DOHH2 (cell line): ENCODE results near the gene CACNA1B.

Source experiments
- H3F3A ChIP-seq: fragments of 200-600 bp; sonication (generic), shearing (Covaris generic); 2 replicates; pipeline ENCODE4 v1.6.0; 2016; ENCODE audit warnings: antibody characterized with exemption, mild to moderate bottlenecking; ENCODE audit not compliant: control insufficient read depth, insufficient read depth
- H3K27ac ChIP-seq: fragments of 200-600 bp; sonication (generic); 2 replicates; pipeline ENCODE4 v1.5.1; 2014; ENCODE audit warnings: low read depth, mild to moderate bottlenecking, low read length, moderate library complexity
- H3K27me3 ChIP-seq: fragments of 200-600 bp; sonication (generic); 2 replicates; pipeline ENCODE4 v1.6.1; 2014; ENCODE audit warnings: mild to moderate bottlenecking, low read length, mixed read lengths; ENCODE audit not compliant: control insufficient read depth
- H3K36me3 ChIP-seq: fragments of 200-600 bp; sonication (generic); 2 replicates; pipeline ENCODE4 v1.6.1; 2014; ENCODE audit warnings: mild to moderate bottlenecking, low read length, moderate library complexity, mixed read lengths; ENCODE audit not compliant: control insufficient read depth
- H3K4me1 ChIP-seq: fragments of 200-600 bp; sonication (generic); 2 replicates; pipeline ENCODE4 v1.6.1; 2014; ENCODE audit warnings: mild to moderate bottlenecking, low read length, mixed read lengths; ENCODE audit not compliant: control insufficient read depth
- H3K4me2 ChIP-seq: fragments of 200-600 bp; sonication (generic); 2 replicates; pipeline ENCODE4 v1.6.0; 2014; ENCODE audit warnings: mild to moderate bottlenecking, low read length, moderate library complexity
- H3K4me3 ChIP-seq: fragments of 200-600 bp; sonication (generic); 2 replicates; pipeline ENCODE4 v1.5.1; 2014; ENCODE audit warnings: mild to moderate bottlenecking, low read length, mixed read lengths
- H3K79me2 ChIP-seq: fragments of 200-600 bp; sonication (generic); 2 replicates; pipeline ENCODE4 v1.6.1; 2014; ENCODE audit warnings: mild to moderate bottlenecking, low read length, mixed read lengths; ENCODE audit not compliant: control insufficient read depth
- H3K9me2 ChIP-seq: fragments of 200-600 bp; sonication (generic); replicated peaks from 2 replicates; pipeline ENCODE4 v1.6.1; 2014; ENCODE audit warnings: mild to moderate bottlenecking, low read length, mixed read lengths; ENCODE audit not compliant: control insufficient read depth
- H3K9me3 ChIP-seq: fragments of 200-600 bp; sonication (generic); 2 replicates; pipeline ENCODE4 v1.6.1; 2014; ENCODE audit warnings: antibody characterized with exemption, low read length, mixed read lengths; ENCODE audit not compliant: control insufficient read depth, insufficient read depth
- H4K20me1 ChIP-seq: fragments of 200-600 bp; sonication (generic); 2 replicates; pipeline ENCODE4 v1.6.0; 2014; ENCODE audit warnings: low read depth, mild to moderate bottlenecking, antibody characterized with exemption, low read length, moderate library complexity; ENCODE audit not compliant: control insufficient read depth, insufficient read depth
- CTCF ChIP-seq: fragments of 200-600 bp; sonication (generic); IDR thresholded peaks from one replicate; pipeline ENCODE4 v1.5.1; 2014; ENCODE audit warnings: antibody characterized with exemption, mild to moderate bottlenecking, low read depth, low read length; ENCODE audit not compliant: poor library complexity, severe bottlenecking
- EZH2phosphoT487 ChIP-seq: fragments of 200-600 bp; sonication (generic); IDR thresholded peaks from 2 replicates; pipeline ENCODE4 v1.6.1; 2017; ENCODE audit warnings: borderline replicate concordance, mild to moderate bottlenecking, antibody characterized with exemption, low read length, moderate library complexity, mixed read lengths

The CACNA1B gene

DNA sequence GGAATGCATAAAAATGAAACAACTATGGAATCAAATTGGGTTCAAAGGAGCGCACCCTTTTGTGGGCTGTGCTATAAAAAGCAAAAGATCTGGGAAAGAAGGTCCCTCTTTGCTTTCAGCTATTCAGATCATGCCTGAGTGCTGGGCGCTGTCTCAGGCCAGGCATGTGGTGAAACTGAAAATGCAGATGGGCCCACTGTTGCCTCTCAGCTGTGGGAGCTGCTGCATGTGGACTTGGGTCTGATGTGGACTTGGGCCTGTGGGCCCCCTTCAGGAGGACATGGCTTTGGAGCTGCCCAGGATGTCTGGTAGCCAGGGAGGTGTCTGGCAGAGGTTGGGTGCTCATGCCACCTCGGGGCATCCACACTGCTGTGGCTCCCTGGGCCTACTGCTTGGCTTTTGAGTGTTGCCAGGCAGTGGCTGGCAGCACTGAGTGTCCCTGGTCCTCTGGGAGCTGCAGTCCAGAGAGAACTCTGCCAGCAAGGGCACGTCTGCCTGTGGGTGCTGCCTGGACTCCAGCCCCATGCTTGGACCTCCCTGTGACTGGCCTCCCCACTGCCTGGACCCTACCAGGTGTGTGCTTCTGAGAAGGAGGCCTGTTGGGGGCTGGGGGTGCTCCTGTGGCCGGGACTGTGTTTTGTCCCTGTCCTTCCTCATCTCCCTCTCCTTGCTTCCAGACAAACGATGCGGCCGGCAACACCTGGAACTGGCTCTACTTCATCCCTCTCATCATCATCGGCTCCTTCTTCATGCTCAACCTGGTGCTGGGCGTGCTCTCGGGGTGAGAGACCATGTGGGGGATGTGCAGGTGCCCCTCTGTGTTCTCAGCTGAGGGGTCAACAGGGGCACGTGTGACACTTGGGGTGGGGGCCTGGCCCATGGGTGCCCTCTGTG lies 74.3 kb downstream of the CACNA1B start:
- no peaks in the 10 kb centered on the region for H3K4me1 ChIP-seq
- H4K20me1 ChIP-seq, result no peaks in the 10 kb centered on the region
- no peaks in the 10 kb centered on the region for H3K79me2 ChIP-seq
- H3K4me2 ChIP-seq, result no peak overlapping the region
- no peaks in the 10 kb centered on the region for H3K36me3 ChIP-seq
- H3K9me2 ChIP-seq, result no peaks in the 10 kb centered on the region
- no peaks in the 10 kb centered on the region for H3K27me3 ChIP-seq
- H3K4me3 ChIP-seq, result no peak overlapping the region
- no peaks in the 10 kb centered on the region for H3F3A ChIP-seq
- H3K27ac ChIP-seq, result no peak overlapping the region
- TF ChIP-seq EZH2phosphoT487 (no peak), CTCF (no peak)
- H3K9me3 ChIP-seq, result peaks cover 18% of the 10 kb centered on the region; the same call in 1 of the 2 replicates

DNA sequence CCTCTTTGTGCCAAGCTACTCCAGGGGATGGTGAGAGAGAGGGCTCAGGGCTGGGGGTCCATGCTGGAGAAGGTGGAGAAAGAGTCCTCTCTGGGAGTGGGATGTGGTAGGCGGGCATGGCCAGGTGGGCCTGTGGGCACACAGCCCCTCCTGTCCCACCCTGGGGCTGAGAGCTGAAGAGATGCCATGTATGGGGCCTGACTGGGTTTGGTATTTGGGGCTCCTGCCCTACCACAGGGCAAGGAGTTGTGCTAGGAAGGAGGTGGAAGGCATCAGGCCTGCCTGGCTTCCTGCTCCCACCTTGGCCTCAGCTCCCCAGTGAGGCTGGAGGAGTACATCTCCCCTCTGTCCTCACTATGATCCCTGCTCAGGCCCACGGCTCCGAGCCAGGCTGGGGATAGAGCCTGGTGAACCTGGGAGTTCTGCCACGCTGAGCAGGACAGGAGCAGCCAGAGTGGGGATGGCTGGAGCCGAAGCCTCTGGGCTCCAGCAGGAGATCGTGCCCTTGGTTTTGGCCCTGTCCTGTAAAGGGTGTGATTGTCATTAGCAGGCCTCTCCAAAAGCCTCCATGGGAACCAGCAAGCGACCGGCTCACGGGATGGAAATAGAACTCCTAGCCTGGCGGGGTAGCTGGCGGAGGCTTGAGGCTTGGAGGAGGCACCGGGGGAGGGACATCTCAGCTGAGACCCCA lies 75.5 kb downstream of the CACNA1B start:
- Histone ChIP-seq H3K36me3 (no peaks in the 10 kb centered on the region), H3K4me3 (no peak overlapping the region), H3K27ac (no peak overlapping the region), H3K9me3 (peaks cover 14% of the 10 kb centered on the region; the same call in 1 of the 2 replicates), H3F3A (no peaks in the 10 kb centered on the region), H3K9me2 (no peaks in the 10 kb centered on the region), H3K27me3 (no peaks in the 10 kb centered on the region), H4K20me1 (no peaks in the 10 kb centered on the region), H3K79me2 (no peaks in the 10 kb centered on the region), H3K4me1 (no peaks in the 10 kb centered on the region), H3K4me2 (no peak overlapping the region)
- no peak for TF ChIP-seq CTCF
- no peak for TF ChIP-seq EZH2phosphoT487

DNA sequence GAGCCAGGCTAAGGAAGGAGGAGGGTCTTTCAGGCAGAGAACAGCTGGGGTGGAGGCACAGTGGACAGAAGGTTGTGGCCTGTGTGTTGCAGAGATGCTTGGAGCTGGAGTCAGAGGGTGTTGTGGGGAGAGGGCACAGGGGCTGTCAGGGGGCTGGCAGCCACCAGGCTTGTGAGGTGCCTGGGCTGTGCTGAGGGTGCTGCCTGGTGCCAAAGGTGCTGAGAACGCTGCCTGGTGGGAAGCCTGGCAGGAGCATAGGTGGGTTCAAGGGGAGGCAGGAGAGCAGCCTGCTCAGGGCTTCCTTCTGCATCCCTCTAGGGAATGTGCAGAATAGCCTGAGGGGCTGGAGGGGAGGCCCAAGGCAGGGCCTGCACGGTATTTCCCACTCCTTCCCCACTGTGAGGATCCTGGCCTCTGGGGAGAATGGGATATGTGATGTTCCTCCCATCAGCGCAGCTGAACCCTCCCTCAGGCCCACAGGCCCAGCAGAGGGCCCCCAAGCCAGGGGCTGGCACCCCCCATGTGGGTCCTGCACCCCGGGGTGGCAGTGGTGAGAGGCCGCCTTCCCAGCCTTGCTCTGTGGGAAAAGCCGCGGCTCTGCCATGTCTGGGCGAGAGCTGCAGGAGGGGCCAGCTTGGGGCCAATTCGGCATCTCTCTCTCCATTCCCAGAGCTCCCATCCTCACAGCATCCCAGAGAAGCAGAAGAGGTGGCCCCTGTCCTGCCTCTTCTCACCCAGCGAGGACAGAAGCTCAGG lies 76.3 kb downstream of the CACNA1B start:
- H3K27ac ChIP-seq, result no peak overlapping the region
- H4K20me1 ChIP-seq, result no peaks in the 10 kb centered on the region
- no peaks in the 10 kb centered on the region for H3K36me3 ChIP-seq
- no peak overlapping the region for H3K4me3 ChIP-seq
- no peak for TF ChIP-seq CTCF
- TF ChIP-seq EZH2phosphoT487, result no peak
- H3K9me3 ChIP-seq, result peaks cover 8% of the 10 kb centered on the region; the same call in 1 of the 2 replicates
- no peaks in the 10 kb centered on the region for H3K9me2 ChIP-seq
- H3K4me2 ChIP-seq, result no peak overlapping the region
- H3K27me3 ChIP-seq, result no peaks in the 10 kb centered on the region
- no peaks in the 10 kb centered on the region for H3F3A ChIP-seq
- no peaks in the 10 kb centered on the region for H3K79me2 ChIP-seq
- H3K4me1 ChIP-seq, result no peaks in the 10 kb centered on the region
